ENCODE results near the gene S100Z.

DNA sequence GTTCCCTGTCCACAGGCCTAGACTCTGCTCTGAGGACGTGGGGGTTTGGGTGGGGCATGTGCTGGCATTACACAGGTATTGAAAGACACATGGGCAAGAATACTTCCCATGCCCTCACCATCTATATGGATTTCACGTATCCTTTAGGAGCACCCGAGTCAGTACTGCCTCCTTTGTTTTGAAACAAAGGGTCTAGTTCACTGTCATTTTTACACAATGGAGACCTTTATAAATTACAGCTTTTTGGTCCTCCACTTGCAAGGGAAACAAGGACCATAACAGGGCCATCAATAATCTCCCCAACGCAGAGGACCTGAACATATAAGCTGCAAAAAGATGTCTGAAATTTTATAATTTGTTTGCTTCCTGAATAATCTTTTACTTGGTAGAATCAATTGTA is 78.1 kb downstream of the S100Z start:
- TF ChIP-seq, protein P1, sequence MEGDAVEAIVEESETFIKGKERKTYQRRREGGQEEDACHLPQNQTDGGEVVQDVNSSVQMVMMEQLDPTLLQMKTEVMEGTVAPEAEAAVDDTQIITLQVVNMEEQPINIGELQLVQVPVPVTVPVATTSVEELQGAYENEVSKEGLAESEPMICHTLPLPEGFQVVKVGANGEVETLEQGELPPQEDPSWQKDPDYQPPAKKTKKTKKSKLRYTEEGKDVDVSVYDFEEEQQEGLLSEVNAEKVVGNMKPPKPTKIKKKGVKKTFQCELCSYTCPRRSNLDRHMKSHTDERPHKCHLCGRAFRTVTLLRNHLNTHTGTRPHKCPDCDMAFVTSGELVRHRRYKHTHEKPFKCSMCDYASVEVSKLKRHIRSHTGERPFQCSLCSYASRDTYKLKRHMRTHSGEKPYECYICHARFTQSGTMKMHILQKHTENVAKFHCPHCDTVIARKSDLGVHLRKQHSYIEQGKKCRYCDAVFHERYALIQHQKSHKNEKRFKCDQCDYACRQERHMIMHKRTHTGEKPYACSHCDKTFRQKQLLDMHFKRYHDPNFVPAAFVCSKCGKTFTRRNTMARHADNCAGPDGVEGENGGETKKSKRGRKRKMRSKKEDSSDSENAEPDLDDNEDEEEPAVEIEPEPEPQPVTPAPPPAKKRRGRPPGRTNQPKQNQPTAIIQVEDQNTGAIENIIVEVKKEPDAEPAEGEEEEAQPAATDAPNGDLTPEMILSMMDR (IDR thresholded peaks at IDR 0.05), result no peak
- no peak for TF ChIP-seq POLR2A (IDR thresholded peaks at IDR 0.05)
